Adrenal gland (tissue), 12 donors: ENCODE data around the gene KDM6A. TPM values are rescaled to one million over a fixed set of nuclear protein-coding genes. Genes with fewer than 3 reads are reported as not detected.

ENCODE experiments used
- DNase-seq, 7 donors: peaks; one replicate each; pipeline ENCODE4 v3.0.0-alpha.2; 2019 to 2020
- H3K27ac ChIP-seq, 5 donors: fragments of 200-600 bp; sonication (generic) in 4 of 5; 1 replicate in 3 of 5; 2 replicates in 2 of 5; pipeline versions ENCODE4 v1.5.1 to v1.8.0; 2016 to 2020; ENCODE audit warnings: mild to moderate bottlenecking in 1 of 5
- H3K27me3 ChIP-seq: fragments of 200-600 bp; 2 replicates; pipeline ENCODE4 v1.8.0; 2021
- H3K36me3 ChIP-seq, 2 donors: fragments of 200-600 bp; replicated peaks in 1 of 2; 1 replicate in 1 of 2; 2 replicates in 1 of 2; pipeline versions ENCODE4 v1.5.1 to v1.8.0; 2018 to 2022
- H3K4me1 ChIP-seq, 2 donors: fragments of 200-600 bp; replicated peaks in 1 of 2; 1 replicate in 1 of 2; 2 replicates in 1 of 2; pipeline versions ENCODE4 v1.5.1 to v1.8.0; 2018 to 2021
- H3K4me3 ChIP-seq, 4 donors: fragments of 200-600 bp; sonication (generic) in 3 of 4; one replicate each; pipeline ENCODE4 v1.5.1; 2016 to 2018
- H3K9me3 ChIP-seq, 3 donors: fragments of 200-600 bp; sonication (generic) in 1 of 3; replicated peaks in 1 of 3; 1 replicate in 2 of 3; 2 replicates in 1 of 3; pipeline versions ENCODE4 v1.5.1 to v1.8.0; 2016 to 2021
- CTCF ChIP-seq, 6 experiments: fragments of 450-650 bp in 4 of 6; fragments of 200-600 bp in 2 of 6; sonication (generic) in 1 of 6; IDR thresholded peaks; 1 replicate in 5 of 6; 2 replicates in 1 of 6; pipeline versions ENCODE4 v1.5.1 to v1.8.0; 2016 to 2021; ENCODE audit warnings: antibody characterized with exemption in 6 of 6, mild to moderate bottlenecking in 2 of 6, moderate library complexity in 1 of 6
- POLR2A ChIP-seq, 2 donors: fragments of 450-650 bp; IDR thresholded peaks; one replicate each; pipeline ENCODE4 v1.6.1; 2017; ENCODE audit warnings: antibody characterized with exemption in 2 of 2, mild to moderate bottlenecking in 2 of 2, moderate library complexity in 1 of 2
- WGBS, 4 donors: extraction: QIAGEN DNeasy Blood & Tissue Kit in 2 of 4; methylation state at CpG; one replicate each; pipeline versions ENCODE4 v1.1.5 to v1.1.7; 2013 to 2017; 5-methylcytosine and 5-hydroxymethylcytosine counted together
- intact Hi-C, 2 donors: fragments of 100-400 bp; cut with DNase I; formaldehyde crosslinking; loops; one replicate each; pipeline versions ENCODE4 v1.14.1 to v1.15.0; 2022 to 2023
- polyA plus RNA-seq, 3 donors: library from polyadenylated mRNA; stranded (reverse); fragments of 200-250 nt in 2 of 3; fragments of 350-450 nt in 1 of 3; fragmentation: Illumina TruSeq in 1 of 3; extraction: RNeasy Lipid Tissue Mini Kit (QIAGEN cat#74804) in 1 of 3; gene quantifications; one replicate each; pipeline ENCODE4 v1.2.3, GENCODE V29; 2013 to 2014
- total RNA-seq, 9 donors: library from RNA; depleted of rRNA in 4 of 9; stranded (reverse); fragments of >200 nt in 4 of 9; fragments of 120-200 nt in 1 of 9; fragmentation: NEBNext Ultra II Directional in 1 of 9; extraction: Animal tissue kit (Norgen Biotek cat#: 25700) in 1 of 9; gene quantifications; one replicate each; pipeline versions ENCODE4 v1.1.0 to v1.2.4, GENCODE V29; 2013 to 2023
- donor health status: healthy with polysubstance abuse.
- donor health status: Bipolar disorder and iron deficiency.
- donor health status: DM: yes; HTN: yes; CAD: no.
- donor health status: DM: no; HTN: no; CAD: no.
- donor health status: DM: no; HTN: no; CAD: no.
- donor health status: DM: yes; HTN: yes; CAD: no.

Gene KDM6A
- total and polyA plus RNA-seq, 12 donors, result 4.1 to 37.9 (median 21.6) TPM

GRCh38 chrX:44973420-44973932, 100.5 kb downstream of the KDM6A start:
- intact Hi-C loops, result no loop called here
- no peak overlapping the region for H3K27ac ChIP-seq
- no peak for TF ChIP-seq CTCF (IDR thresholded peaks at IDR 0.05)
- no peak for TF ChIP-seq POLR2A (IDR thresholded peaks at IDR 0.05)
- peaks cover 0 to 12% (median 0%) of the 10 kb centered on the region in 3 donors for H3K9me3 ChIP-seq
- no peaks in the 10 kb centered on the region for H3K36me3 ChIP-seq
- H3K27me3 ChIP-seq, result no peaks in the 10 kb centered on the region
- no peak overlapping the region for H3K4me3 ChIP-seq
- DNase-seq, result no peak
- H3K4me1 ChIP-seq, result no peaks in the 10 kb centered on the region
- 92 to 100% (median 95%) methylated on average over 5 of the region's 5 CpGs for WGBS, 4 donors

- DNase-seq, result no peak
- no peak for TF ChIP-seq CTCF (IDR thresholded peaks at IDR 0.05)
- TF ChIP-seq POLR2A (IDR thresholded peaks at IDR 0.05), result no peak
- no peak overlapping the region for H3K4me3 ChIP-seq
- H3K4me1 ChIP-seq, result no peaks in the 10 kb centered on the region
- no peaks in the 10 kb centered on the region for H3K27me3 ChIP-seq
- peaks cover 0 to 12% (median 0%) of the 10 kb centered on the region in 3 donors for H3K9me3 ChIP-seq
- intact Hi-C loops, result no loop called here
- no peak overlapping the region for H3K27ac ChIP-seq
- 45 to 50% (median 47%) methylated on average over 2 of the region's 2 CpGs for WGBS, 4 donors
- no peaks in the 10 kb centered on the region for H3K36me3 ChIP-seq
These were observed 101.5 kb downstream of the KDM6A start for GRCh38 chrX:44974451-44974850.

- H3K4me3 ChIP-seq, result no peak overlapping the region
- H3K4me1 ChIP-seq, result no peaks in the 10 kb centered on the region
- H3K9me3 ChIP-seq, result peaks cover 0 to 12% (median 0%) of the 10 kb centered on the region in 3 donors
- intact Hi-C loops, result no loop called here
- H3K36me3 ChIP-seq, result no peaks in the 10 kb centered on the region
- H3K27ac ChIP-seq, result no peak overlapping the region
- no peak for TF ChIP-seq CTCF (IDR thresholded peaks at IDR 0.05)
- no peak for TF ChIP-seq POLR2A (IDR thresholded peaks at IDR 0.05)
- H3K27me3 ChIP-seq, result no peaks in the 10 kb centered on the region
- no peak for DNase-seq
These were observed 102.8 kb downstream of the KDM6A start for GRCh38 chrX:44975666-44976263.

- no peaks in the 10 kb centered on the region for H3K27me3 ChIP-seq
- TF ChIP-seq POLR2A (IDR thresholded peaks at IDR 0.05) (no peak), CTCF (IDR thresholded peaks at IDR 0.05) (no peak)
- WGBS, 4 donors, result 93 to 97% (median 96%) methylated on average over 3 of the region's 3 CpGs
- no peak overlapping the region for H3K4me3 ChIP-seq
- H3K4me1 ChIP-seq, result no peaks in the 10 kb centered on the region
- H3K36me3 ChIP-seq, result no peaks in the 10 kb centered on the region
- peaks cover 0 to 8% (median 0%) of the 10 kb centered on the region in 3 donors for H3K9me3 ChIP-seq
- H3K27ac ChIP-seq, result no peak overlapping the region
- intact Hi-C loops, result no loop called here
- DNase-seq, result no peak
These were observed 106.0 kb downstream of the KDM6A start for GRCh38 chrX:44978976-44979375.
